GM13976 (cell line): ENCODE data around the gene PDE3B.
A peak's percentile ranks its signal among the peaks of the same experiment; 100 is the strongest.
"Not testable (repeated sequence)": the region's sequence is repeated elsewhere in the genome, so short reads cannot be mapped to it uniquely, and the experiment has no call there.

Experiments
- DNase-seq: peaks from one replicate; pipeline ENCODE4 v3.0.0; 2012; ENCODE audit warnings: low spot score
- in situ Hi-C: fragments of 300-500 bp; cut with MboI; formaldehyde crosslinking; loops from one replicate; pipeline ENCODE4 v1.12.0; 2022; ENCODE audit warnings: low sequenced_read_pairs, mixed read lengths, inconsistent platforms; ENCODE audit not compliant: unreplicated experiment
- TF ChIP-seq, protein P1 (sequence below): IDR thresholded peaks from 2 replicates; pipeline ENCODE4 v1.5.1; 2012; ENCODE audit warnings: borderline replicate concordance, mild to moderate bottlenecking; ENCODE audit not compliant: insufficient read depth; ENCODE audit errors: extremely low read depth, missing control alignments, control extremely low read depth

The PDE3B gene

GRCh38 chr11:14881576-14882193 lies 238.1 kb downstream of the PDE3B start:
- TF ChIP-seq, protein P1, sequence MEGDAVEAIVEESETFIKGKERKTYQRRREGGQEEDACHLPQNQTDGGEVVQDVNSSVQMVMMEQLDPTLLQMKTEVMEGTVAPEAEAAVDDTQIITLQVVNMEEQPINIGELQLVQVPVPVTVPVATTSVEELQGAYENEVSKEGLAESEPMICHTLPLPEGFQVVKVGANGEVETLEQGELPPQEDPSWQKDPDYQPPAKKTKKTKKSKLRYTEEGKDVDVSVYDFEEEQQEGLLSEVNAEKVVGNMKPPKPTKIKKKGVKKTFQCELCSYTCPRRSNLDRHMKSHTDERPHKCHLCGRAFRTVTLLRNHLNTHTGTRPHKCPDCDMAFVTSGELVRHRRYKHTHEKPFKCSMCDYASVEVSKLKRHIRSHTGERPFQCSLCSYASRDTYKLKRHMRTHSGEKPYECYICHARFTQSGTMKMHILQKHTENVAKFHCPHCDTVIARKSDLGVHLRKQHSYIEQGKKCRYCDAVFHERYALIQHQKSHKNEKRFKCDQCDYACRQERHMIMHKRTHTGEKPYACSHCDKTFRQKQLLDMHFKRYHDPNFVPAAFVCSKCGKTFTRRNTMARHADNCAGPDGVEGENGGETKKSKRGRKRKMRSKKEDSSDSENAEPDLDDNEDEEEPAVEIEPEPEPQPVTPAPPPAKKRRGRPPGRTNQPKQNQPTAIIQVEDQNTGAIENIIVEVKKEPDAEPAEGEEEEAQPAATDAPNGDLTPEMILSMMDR: no peak
- in situ Hi-C loops: no loop called here
- no peak for DNase-seq

GRCh38 chr11:14882196-14882595 lies 238.6 kb downstream of the PDE3B start:
- no peak for DNase-seq
- in situ Hi-C loops: no loop called here
- TF ChIP-seq, protein P1: no peak

GRCh38 chr11:14883683-14884082 lies 240.1 kb downstream of the PDE3B start:
- in situ Hi-C loops, DNase-seq: not testable (repeated sequence)

DNA sequence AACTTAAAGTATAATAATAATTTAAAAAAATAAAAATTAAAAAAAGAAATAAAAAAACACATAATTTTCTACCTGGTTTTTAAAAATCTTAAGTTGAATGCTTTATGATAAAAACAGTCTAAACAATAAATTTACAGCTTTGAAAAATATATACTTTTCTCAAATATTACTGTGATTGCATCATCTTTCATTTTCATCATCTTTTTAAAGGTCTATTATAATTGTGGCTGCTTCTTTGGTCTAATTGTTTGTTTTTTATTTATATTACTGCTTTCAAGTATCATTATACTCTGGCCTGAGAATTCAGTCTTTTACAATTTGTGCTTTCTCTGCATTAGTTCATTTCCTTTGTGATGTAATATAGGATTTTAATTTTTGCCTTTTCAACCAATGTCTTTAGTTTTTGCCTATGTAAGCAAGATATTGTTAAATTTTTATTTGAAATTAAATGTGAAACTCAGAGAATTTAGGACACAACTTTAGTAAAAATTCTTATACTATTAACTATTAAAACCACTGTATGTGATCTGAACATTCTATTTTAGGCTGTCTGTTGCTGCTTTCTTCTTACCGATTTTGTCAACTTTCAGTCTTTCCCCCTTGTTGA lies 241.2 kb downstream of the PDE3B start:
- in situ Hi-C loops: no loop called here
- TF ChIP-seq, protein P1: no peak
- DNase-seq: no peak

GRCh38 chr11:14886513-14886912 lies 242.9 kb downstream of the PDE3B start:
- TF ChIP-seq, protein P1: no peak
- in situ Hi-C loops: no loop called here
- DNase-seq: no peak

GRCh38 chr11:14891143-14892035 lies 247.8 kb downstream of the PDE3B start:
- TF ChIP-seq, protein P1: no peak
- peak; percentile 88 for DNase-seq
- in situ Hi-C loops: loop anchor here (10.0 kb wide), 1 partner anchor 347 kb away; no protein-coding TSS in a partner anchor
